Panc1 (cell line): ENCODE results near the gene ZNF497. TPM values are rescaled to one million over a fixed set of nuclear protein-coding genes. Genes with fewer than 3 reads are reported as not detected.

ENCODE experiments used
- ATAC-seq: fragments of 200-7000 bp; cut with Tn5 transposase; 2 replicates; pipeline ENCODE4 v1.9.1; 2020; ENCODE audit warnings: mild to moderate bottlenecking, moderate library complexity
- BruUV-seq: library from RNA; stranded (reverse); fragments of 400-500 nt; replicated peaks from 2 replicates; lab custom pipeline; 2021; lab: Mats Ljungman, UMichigan
- CTCF ChIA-PET: fragments of 300-600 bp; sonication (Branson Sonifier 250); formaldehyde crosslinking; loops from one replicate; lab custom pipeline; 2022; ENCODE audit warnings: antibody characterized with exemption; lab: Charles Lee
- POLR2A ChIA-PET: fragments of 300-600 bp; sonication (Branson Sonifier 250); formaldehyde crosslinking; loops from one replicate; lab custom pipeline; 2022; ENCODE audit warnings: antibody characterized with exemption; lab: Charles Lee
- DNase-seq: peaks from one replicate; pipeline ENCODE4 v3.0.0-alpha.2; 2010; ENCODE audit warnings: low read depth, low spot score
- H3K27ac ChIP-seq: 2 replicates; pipeline ENCODE4 v1.5.1; 2011; ENCODE audit warnings: mild to moderate bottlenecking, low read length, inconsistent platforms
- H3K27me3 ChIP-seq: fragments of 200-500 bp; sonication (Bioruptor generic); 2 replicates; pipeline ENCODE4 v1.6.0; 2014; ENCODE audit warnings: low read length, inconsistent platforms; ENCODE audit not compliant: control insufficient read depth, insufficient read depth
- H3K36me3 ChIP-seq: fragments of 200-500 bp; sonication (Bioruptor generic); 2 replicates; pipeline ENCODE4 v1.5.1; 2014; ENCODE audit warnings: inconsistent platforms, mild to moderate bottlenecking, low read length, moderate library complexity; ENCODE audit not compliant: control insufficient read depth, insufficient read depth
- H3K4me1 ChIP-seq: 2 replicates; pipeline ENCODE4 v1.5.1; 2011; ENCODE audit warnings: inconsistent platforms, mild to moderate bottlenecking, low read length, moderate library complexity; ENCODE audit not compliant: control insufficient read depth, insufficient read depth
- H3K4me3 ChIP-seq, 2 experiments: 2 replicates each; pipeline ENCODE4 v1.5.1; 2011 to 2012; ENCODE audit warnings: low read depth in 2 of 2, low read length in 2 of 2, mild to moderate bottlenecking in 2 of 2, inconsistent platforms in 1 of 2, moderate library complexity in 1 of 2
- H3K9me3 ChIP-seq: fragments of 200-500 bp; sonication (Bioruptor generic); 2 replicates; pipeline ENCODE4 v1.5.1; 2014; ENCODE audit warnings: low read depth, mild to moderate bottlenecking, inconsistent platforms, low read length, moderate library complexity; ENCODE audit not compliant: control insufficient read depth, insufficient read depth
- CTCF ChIP-seq: fragments of 450-650 bp; IDR thresholded peaks from 2 replicates; pipeline ENCODE4 v1.5.1; 2017; ENCODE audit warnings: mild to moderate bottlenecking
- POLR2AphosphoS5 ChIP-seq: IDR thresholded peaks from 2 replicates; pipeline ENCODE4 v1.6.1; 2012; ENCODE audit warnings: mild to moderate bottlenecking, low read depth, low read length, moderate library complexity
- REST ChIP-seq, 2 experiments: IDR thresholded peaks; 2 replicates each; pipeline ENCODE4 v1.6.1; 2011 to 2012; ENCODE audit warnings: low read depth in 2 of 2, control low read depth in 1 of 2, low read length in 1 of 2, mild to moderate bottlenecking in 1 of 2, moderate library complexity in 1 of 2; ENCODE audit not compliant: insufficient read depth in 1 of 2
- SIN3A ChIP-seq: IDR thresholded peaks from 2 replicates; pipeline ENCODE4 v1.6.1; 2012; ENCODE audit warnings: low read depth, mild to moderate bottlenecking, low read length, moderate library complexity, borderline replicate concordance; ENCODE audit not compliant: insufficient read depth
- TCF7L2 ChIP-seq: IDR thresholded peaks from 2 replicates; pipeline ENCODE4 v1.6.1; 2011; ENCODE audit warnings: mild to moderate bottlenecking, low read depth, low read length, inconsistent platforms
- in situ Hi-C: cut with HindIII; loops from 2 replicates; pipeline ENCODE4 v1.10.0; 2016; ENCODE audit warnings: low sequenced_read_pairs, low pct_unique_long_range_greater_than_20kb
- intact Hi-C: fragments of 100-400 bp; cut with micrococcal nuclease; formaldehyde crosslinking; loops from one replicate; pipeline ENCODE4 v1.10.0; 2022; ENCODE audit not compliant: unreplicated experiment
- total RNA-seq: library from RNA; stranded (reverse); gene quantifications from one replicate; pipeline ENCODE4 v1.2.1, GENCODE V29; 2021; ENCODE audit not compliant: unreplicated experiment

ZNF497 gene
- total RNA-seq, 1 experiment from 2014 or later: 1.9 TPM

GRCh38 chr19:58334691-58335249, 27.8 kb downstream of the ZNF497 start:
- no TSS peak for BruUV-seq
- TF ChIP-seq CTCF (no peak), REST (IDR thresholded peaks at IDR 0.05; ENCODE audit: insufficient read depth in 1 of 2, low read depth in 2 of 2, low read length in 1 of 2) (no peak), TCF7L2 (no peak), POLR2AphosphoS5 (no peak), SIN3A (no peak)

GRCh38 chr19:58332697-58333096, 29.9 kb downstream of the ZNF497 start:
- Histone ChIP-seq H3K4me3 (no peak overlapping the region), H3K4me1 (peaks cover 17% of the 10 kb centered on the region), H3K27me3 (no peaks in the 10 kb centered on the region), H3K36me3 (no peaks in the 10 kb centered on the region), H3K9me3 (no peaks in the 10 kb centered on the region), H3K27ac (no peak overlapping the region)
- TF ChIP-seq TCF7L2 (no peak), REST (IDR thresholded peaks at IDR 0.05; ENCODE audit: insufficient read depth in 1 of 2, low read depth in 2 of 2, low read length in 1 of 2) (no peak), SIN3A (no peak), POLR2AphosphoS5 (no peak), CTCF (no peak)
- DNase-seq (no peak), ATAC-seq (no peak)
- POLR2A ChIA-PET: interaction anchor here (0.7 kb wide), 1 partner anchor 418 kb away, joined by 17 read pairs; no protein-coding TSS in a partner anchor
- intact Hi-C loops: no loop called here
- CTCF ChIA-PET: no interaction called here
- BruUV-seq: no TSS peak
- in situ Hi-C loops: no loop called here

More at GRCh38 chr19:58334691-58335249, 27.8 kb downstream of the ZNF497 start:
- H3K9me3 ChIP-seq: 0 out of 2 replicates have a peak, but pooled peaks cover 4% of the 10 kb centered on the region
- ATAC-seq: no peak
- in situ Hi-C loops: no loop called here
- H3K36me3 ChIP-seq: no peaks in the 10 kb centered on the region
- ChIA-PET POLR2A (no interaction called here), CTCF (no interaction called here)
- no peak for DNase-seq
- H3K4me1 ChIP-seq: peaks cover 4% of the 10 kb centered on the region
- no peaks in the 10 kb centered on the region for H3K27me3 ChIP-seq
- no peak overlapping the region for H3K27ac ChIP-seq
- no peak overlapping the region for H3K4me3 ChIP-seq
- intact Hi-C loops: no loop called here
